ENCODE data around the gene ILKAP.

Gene ILKAP

DNA sequence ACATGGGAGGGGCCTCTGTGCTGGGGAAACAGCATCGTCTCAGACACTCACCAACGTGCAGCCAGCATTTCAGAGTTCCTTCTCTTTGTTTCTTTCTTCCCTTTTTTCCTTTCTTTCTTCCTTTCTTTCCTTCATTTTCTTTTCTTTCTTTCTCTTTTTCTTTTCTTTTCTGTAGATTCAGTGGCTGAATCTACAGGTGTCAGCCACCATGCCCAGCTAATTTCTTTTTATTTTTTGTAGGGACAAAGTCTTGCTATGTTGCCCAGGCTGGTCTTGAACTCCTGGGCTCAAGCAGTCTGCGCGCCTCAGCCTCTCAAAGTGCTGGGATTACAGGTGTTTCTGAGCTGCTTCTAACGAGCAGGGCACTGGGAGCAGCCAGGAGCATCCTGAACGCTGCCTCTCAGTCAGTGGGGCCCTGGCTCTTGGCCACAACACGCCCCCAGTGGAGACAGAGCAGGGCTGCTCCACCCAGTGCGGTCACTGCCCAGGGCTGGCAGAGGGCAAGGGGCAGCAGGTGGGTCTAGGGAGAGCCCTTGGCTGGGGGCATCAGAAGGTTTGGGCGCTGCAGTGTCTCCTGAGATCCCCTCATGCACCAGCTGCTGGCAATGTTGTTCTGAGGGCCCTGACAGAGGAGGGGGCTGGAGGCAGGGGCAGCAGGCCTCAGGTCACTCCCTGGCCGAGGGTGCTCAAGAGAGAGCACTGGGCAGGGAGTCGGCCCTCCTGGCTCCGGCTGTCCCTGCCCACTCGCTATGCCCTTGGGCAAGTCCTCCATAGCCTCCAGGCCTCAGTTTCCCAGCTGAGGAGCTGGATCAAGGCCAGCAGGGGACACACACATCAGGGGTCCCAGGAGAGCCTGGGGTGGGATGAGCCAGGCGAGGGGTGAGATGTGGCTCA is 69.7 kb downstream of the ILKAP start:
- no peak overlapping the region for H3K4me3 ChIP-seq (replicated peaks; ENCODE audit: low read depth, low read length)
- TF ChIP-seq, protein P1, sequence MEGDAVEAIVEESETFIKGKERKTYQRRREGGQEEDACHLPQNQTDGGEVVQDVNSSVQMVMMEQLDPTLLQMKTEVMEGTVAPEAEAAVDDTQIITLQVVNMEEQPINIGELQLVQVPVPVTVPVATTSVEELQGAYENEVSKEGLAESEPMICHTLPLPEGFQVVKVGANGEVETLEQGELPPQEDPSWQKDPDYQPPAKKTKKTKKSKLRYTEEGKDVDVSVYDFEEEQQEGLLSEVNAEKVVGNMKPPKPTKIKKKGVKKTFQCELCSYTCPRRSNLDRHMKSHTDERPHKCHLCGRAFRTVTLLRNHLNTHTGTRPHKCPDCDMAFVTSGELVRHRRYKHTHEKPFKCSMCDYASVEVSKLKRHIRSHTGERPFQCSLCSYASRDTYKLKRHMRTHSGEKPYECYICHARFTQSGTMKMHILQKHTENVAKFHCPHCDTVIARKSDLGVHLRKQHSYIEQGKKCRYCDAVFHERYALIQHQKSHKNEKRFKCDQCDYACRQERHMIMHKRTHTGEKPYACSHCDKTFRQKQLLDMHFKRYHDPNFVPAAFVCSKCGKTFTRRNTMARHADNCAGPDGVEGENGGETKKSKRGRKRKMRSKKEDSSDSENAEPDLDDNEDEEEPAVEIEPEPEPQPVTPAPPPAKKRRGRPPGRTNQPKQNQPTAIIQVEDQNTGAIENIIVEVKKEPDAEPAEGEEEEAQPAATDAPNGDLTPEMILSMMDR (IDR thresholded peaks at IDR 0.05; ENCODE audit: low read length, missing control alignments) = no peak
- no peak for DNase-seq (ENCODE audit: low read depth)

GRCh38 chr2:238132463-238133450 is 70.7 kb downstream of the ILKAP start:
- TF ChIP-seq, protein P1 (IDR thresholded peaks at IDR 0.05; ENCODE audit: low read length, missing control alignments) = no peak
- no peak for DNase-seq (ENCODE audit: low read depth)
- H3K4me3 ChIP-seq (replicated peaks; ENCODE audit: low read depth, low read length) = no peak overlapping the region

GRCh38 chr2:238131761-238132462 is 71.6 kb downstream of the ILKAP start:
- H3K4me3 ChIP-seq (replicated peaks; ENCODE audit: low read depth, low read length) = no peak overlapping the region
- TF ChIP-seq, protein P1 (IDR thresholded peaks at IDR 0.05; ENCODE audit: low read length, missing control alignments) = no peak
- no peak for DNase-seq (ENCODE audit: low read depth)

- TF ChIP-seq, protein P1 (IDR thresholded peaks at IDR 0.05; ENCODE audit: low read length, missing control alignments) = no peak
- H3K4me3 ChIP-seq (replicated peaks; ENCODE audit: low read depth, low read length) = no peak overlapping the region
- DNase-seq (ENCODE audit: low read depth) = no peak
Measured at GRCh38 chr2:238130696-238131628, 72.5 kb downstream of the ILKAP start.

DNA sequence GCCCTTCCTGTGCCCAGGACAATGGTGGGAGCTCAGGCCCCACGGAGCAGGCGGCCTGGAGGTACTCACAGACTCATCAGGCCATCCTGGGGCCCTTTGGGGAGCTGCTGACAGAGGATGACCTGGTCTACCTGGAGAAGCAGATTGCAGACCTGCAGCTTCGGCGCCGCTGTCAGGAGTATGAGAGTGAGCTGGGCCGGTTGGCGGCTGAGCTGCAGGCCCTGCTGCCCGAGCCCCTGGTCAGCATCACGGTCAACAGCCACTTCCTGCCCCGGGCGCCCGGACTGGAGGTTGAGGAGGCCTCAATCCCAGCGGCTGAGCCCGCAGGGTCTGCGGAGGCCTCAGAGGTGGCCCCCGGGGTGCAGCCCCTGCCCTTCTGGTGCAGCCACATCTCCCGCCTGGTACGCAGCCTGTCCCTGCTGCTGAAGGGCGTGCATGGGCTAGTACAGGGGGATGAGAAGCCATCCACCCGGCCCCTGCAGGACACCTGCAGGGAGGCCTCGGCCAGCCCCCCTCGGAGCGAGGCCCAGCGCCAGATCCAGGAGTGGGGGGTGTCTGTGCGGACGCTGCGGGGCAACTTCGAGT is 73.3 kb downstream of the ILKAP start:
- no peak overlapping the region for H3K4me3 ChIP-seq (replicated peaks; ENCODE audit: low read depth, low read length)
- TF ChIP-seq, protein P1 (IDR thresholded peaks at IDR 0.05; ENCODE audit: low read length, missing control alignments) = no peak
- no peak for DNase-seq (ENCODE audit: low read depth)
